Transverse colon (tissue), 4 donors: Measurements from ENCODE around the gene MVD.

Experiments used
- POLR2A ChIP-seq: fragments of 450-650 bp; IDR thresholded peaks from one replicate; pipeline ENCODE4 v1.6.1; 2016; ENCODE audit warnings: antibody characterized with exemption, mild to moderate bottlenecking, moderate library complexity
- POLR2AphosphoS5 ChIP-seq, 3 donors: sonication (generic); formaldehyde crosslinking; IDR thresholded peaks; one replicate each; pipeline ENCODE4 v1.6.1; 2016; ENCODE audit warnings: antibody characterized with exemption in 3 of 3
- TF ChIP-seq, protein P1 (sequence below), 5 experiments: fragments of 200-600 bp in 3 of 5; fragments of 450-650 bp in 2 of 5; sonication (generic) in 3 of 5; IDR thresholded peaks; 1 replicate in 2 of 5; 2 replicates in 3 of 5; pipeline ENCODE4 v1.5.1; 2016 to 2017; ENCODE audit warnings: antibody characterized with exemption in 5 of 5, inconsistent platforms in 3 of 5, mild to moderate bottlenecking in 2 of 5, moderate library complexity in 1 of 5

DNA sequence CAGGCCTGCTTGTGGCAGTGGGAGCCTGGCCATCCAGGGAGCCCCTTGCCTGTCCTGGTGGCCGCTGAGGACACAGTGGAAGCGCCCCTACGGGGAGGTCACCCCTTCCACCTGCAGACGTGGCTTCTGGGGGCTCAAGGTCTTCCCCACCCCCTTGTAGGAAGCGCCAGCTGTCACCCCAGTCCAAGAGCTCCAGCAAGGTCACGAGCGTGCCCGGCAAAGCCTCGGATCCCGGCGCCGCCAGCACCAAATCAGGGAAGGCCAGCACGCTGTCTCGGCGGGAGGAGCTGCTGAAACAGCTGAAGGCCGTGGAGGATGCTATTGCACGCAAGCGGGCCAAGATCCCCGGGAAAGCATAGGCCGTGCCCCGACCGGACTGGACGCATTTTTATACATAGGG, 31.9 kb downstream of the MVD start:
- TF ChIP-seq POLR2AphosphoS5 (IDR thresholded peaks at IDR 0.05), result no peak
- TF ChIP-seq, protein P1, sequence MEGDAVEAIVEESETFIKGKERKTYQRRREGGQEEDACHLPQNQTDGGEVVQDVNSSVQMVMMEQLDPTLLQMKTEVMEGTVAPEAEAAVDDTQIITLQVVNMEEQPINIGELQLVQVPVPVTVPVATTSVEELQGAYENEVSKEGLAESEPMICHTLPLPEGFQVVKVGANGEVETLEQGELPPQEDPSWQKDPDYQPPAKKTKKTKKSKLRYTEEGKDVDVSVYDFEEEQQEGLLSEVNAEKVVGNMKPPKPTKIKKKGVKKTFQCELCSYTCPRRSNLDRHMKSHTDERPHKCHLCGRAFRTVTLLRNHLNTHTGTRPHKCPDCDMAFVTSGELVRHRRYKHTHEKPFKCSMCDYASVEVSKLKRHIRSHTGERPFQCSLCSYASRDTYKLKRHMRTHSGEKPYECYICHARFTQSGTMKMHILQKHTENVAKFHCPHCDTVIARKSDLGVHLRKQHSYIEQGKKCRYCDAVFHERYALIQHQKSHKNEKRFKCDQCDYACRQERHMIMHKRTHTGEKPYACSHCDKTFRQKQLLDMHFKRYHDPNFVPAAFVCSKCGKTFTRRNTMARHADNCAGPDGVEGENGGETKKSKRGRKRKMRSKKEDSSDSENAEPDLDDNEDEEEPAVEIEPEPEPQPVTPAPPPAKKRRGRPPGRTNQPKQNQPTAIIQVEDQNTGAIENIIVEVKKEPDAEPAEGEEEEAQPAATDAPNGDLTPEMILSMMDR (IDR thresholded peaks at IDR 0.05), result no peak
- no peak for TF ChIP-seq POLR2A
